ENCODE measurements around the gene POLR1A. TPM values are rescaled to one million over a fixed set of nuclear protein-coding genes. Genes with fewer than 3 reads are reported as not detected.

The POLR1A gene
- total and polyA plus RNA-seq, 2 of the 13 experiments (the other 11 are each of a cell fraction or from before 2014, with no cell fraction given) = 7.2 to 39.9 TPM

DNA sequence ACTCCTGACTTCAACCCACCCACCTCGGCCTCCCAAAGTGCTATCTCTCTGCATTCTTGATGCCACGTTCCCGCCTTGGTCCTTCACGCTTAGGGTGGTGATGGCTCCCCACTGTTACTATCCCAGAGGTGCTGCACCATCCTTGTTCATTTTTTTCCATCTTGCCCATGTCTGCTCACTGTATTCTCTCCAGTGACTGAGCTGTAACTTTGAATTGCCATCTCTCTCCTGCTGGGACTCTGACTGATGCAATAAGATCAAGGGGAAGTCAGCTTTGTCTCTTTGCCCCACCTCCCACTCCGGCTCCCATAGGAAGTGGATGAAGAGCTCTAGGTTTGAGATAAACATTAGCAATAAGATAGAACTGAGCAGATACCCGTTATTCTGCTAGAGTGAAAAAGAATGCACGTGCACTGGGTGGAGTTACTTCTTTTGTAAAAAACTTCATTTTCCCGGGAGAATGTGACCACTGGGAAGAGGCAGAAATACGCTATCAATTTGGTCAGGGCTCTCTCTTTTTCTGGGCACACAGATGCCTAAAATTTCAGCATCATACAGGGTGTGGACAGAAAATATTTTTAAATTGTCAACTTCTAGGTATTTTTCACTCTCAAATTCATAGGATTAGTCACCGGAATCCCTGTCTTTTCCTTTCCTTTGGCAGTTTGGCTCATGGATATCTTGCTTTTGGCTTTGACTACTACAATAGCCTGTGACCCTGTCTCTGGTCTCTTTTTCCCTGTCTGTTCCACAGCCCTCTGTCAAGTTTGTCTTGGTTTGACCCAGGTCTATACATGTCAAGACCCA is 105.4 kb downstream of the POLR1A start:
- in situ Hi-C loops (cut with HindIII; ENCODE audit: extremely low pct_ligation_motif_present, low pct_unique_long_range_greater_than_20kb) (no loop called here), intact Hi-C loops (cut with micrococcal nuclease; ENCODE audit: unreplicated experiment) (no loop called here)
- ATAC-seq = no peak
- Histone ChIP-seq H3K27me3 (ENCODE audit: control insufficient read depth in 1 of 2, insufficient read depth in 2 of 2, low read length in 2 of 2) (peaks cover 0 to 15% of the 10 kb centered on the region in 2 experiments; a peak in 3 of 5 replicates), H3K27ac (ENCODE audit: extremely low read length, insufficient read depth, low read length) (no peak overlapping the region), H3K36me3 (replicated peaks in 1 of 2; ENCODE audit: control insufficient read depth in 1 of 2, insufficient read depth in 2 of 2, low read length in 2 of 2) (no peaks in the 10 kb centered on the region), H3K9ac (ENCODE audit: insufficient read depth, low read depth, low read length) (no peak overlapping the region), H2AFZ (ENCODE audit: low read length) (no peak overlapping the region), H3K9me3 (ENCODE audit: low read length) (peaks cover 7% of the 10 kb centered on the region; the same call in 1 of the 2 replicates), H4K20me1 (ENCODE audit: insufficient read depth, low read length) (no peaks in the 10 kb centered on the region), H3K4me3 (replicated peaks in 1 of 3; ENCODE audit: insufficient read depth in 1 of 3, low read depth in 2 of 3, low read length in 3 of 3) (no peak overlapping the region), H3K79me2 (ENCODE audit: insufficient read depth, low read length) (no peaks in the 10 kb centered on the region), H3K4me1 (ENCODE audit: insufficient read depth, low read length) (no peaks in the 10 kb centered on the region), H3K4me2 (ENCODE audit: low read depth, low read length) (no peak overlapping the region)
- ChIA-PET CTCF (ENCODE audit: low intra/inter-chr PET ratio, low total read pairs) (no interaction called here), POLR2A (no interaction called here)
- DNase-seq (ENCODE audit: low spot score) = no peak
- WGBS (ENCODE audit: low lambda C conversion rate) = 52% methylated on average over 10 of the region's 10 CpGs
- no peak for FAIRE-seq
- no TSS peak for BruUV-seq (replicated peaks)
- TF ChIP-seq, protein P1, sequence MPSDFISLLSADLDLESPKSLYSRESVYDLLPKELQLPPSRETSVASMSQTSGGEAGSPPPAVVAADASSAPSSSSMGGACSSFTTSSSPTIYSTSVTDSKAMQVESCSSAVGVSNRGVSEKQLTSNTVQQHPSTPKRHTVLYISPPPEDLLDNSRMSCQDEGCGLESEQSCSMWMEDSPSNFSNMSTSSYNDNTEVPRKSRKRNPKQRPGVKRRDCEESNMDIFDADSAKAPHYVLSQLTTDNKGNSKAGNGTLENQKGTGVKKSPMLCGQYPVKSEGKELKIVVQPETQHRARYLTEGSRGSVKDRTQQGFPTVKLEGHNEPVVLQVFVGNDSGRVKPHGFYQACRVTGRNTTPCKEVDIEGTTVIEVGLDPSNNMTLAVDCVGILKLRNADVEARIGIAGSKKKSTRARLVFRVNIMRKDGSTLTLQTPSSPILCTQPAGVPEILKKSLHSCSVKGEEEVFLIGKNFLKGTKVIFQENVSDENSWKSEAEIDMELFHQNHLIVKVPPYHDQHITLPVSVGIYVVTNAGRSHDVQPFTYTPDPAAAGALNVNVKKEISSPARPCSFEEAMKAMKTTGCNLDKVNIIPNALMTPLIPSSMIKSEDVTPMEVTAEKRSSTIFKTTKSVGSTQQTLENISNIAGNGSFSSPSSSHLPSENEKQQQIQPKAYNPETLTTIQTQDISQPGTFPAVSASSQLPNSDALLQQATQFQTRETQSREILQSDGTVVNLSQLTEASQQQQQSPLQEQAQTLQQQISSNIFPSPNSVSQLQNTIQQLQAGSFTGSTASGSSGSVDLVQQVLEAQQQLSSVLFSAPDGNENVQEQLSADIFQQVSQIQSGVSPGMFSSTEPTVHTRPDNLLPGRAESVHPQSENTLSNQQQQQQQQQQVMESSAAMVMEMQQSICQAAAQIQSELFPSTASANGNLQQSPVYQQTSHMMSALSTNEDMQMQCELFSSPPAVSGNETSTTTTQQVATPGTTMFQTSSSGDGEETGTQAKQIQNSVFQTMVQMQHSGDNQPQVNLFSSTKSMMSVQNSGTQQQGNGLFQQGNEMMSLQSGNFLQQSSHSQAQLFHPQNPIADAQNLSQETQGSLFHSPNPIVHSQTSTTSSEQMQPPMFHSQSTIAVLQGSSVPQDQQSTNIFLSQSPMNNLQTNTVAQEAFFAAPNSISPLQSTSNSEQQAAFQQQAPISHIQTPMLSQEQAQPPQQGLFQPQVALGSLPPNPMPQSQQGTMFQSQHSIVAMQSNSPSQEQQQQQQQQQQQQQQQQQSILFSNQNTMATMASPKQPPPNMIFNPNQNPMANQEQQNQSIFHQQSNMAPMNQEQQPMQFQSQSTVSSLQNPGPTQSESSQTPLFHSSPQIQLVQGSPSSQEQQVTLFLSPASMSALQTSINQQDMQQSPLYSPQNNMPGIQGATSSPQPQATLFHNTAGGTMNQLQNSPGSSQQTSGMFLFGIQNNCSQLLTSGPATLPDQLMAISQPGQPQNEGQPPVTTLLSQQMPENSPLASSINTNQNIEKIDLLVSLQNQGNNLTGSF (CRISPR knock-in tag; IDR thresholded peaks at IDR 0.05) = no peak
- TF ChIP-seq NFE2L1 (CRISPR knock-in tag; IDR thresholded peaks at IDR 0.05; ENCODE audit: borderline replicate concordance) (no peak), ATF4 (CRISPR knock-in tag; IDR thresholded peaks at IDR 0.05) (peak in 1 of 2 experiments; percentile 64; a peak in 2 of 4 replicates), SP1 (IDR thresholded peaks at IDR 0.05) (no peak), SP1 (CRISPR knock-in tag; IDR thresholded peaks at IDR 0.05) (no peak), ZNF749 (CRISPR knock-in tag; IDR thresholded peaks at IDR 0.05; ENCODE audit: borderline replicate concordance) (no peak), ZNF383 (CRISPR knock-in tag; IDR thresholded peaks at IDR 0.05; ENCODE audit: borderline replicate concordance) (no peak), ARID4A (CRISPR knock-in tag; IDR thresholded peaks at IDR 0.05; ENCODE audit: borderline replicate concordance) (no peak)
- TF ChIP-seq, protein P2, sequence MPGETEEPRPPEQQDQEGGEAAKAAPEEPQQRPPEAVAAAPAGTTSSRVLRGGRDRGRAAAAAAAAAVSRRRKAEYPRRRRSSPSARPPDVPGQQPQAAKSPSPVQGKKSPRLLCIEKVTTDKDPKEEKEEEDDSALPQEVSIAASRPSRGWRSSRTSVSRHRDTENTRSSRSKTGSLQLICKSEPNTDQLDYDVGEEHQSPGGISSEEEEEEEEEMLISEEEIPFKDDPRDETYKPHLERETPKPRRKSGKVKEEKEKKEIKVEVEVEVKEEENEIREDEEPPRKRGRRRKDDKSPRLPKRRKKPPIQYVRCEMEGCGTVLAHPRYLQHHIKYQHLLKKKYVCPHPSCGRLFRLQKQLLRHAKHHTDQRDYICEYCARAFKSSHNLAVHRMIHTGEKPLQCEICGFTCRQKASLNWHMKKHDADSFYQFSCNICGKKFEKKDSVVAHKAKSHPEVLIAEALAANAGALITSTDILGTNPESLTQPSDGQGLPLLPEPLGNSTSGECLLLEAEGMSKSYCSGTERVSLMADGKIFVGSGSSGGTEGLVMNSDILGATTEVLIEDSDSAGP (CRISPR knock-in tag; IDR thresholded peaks at IDR 0.05; ENCODE audit: borderline replicate concordance) = no peak
